Measurements from ENCODE around the gene CECR2. TPM values are rescaled to one million over a fixed set of nuclear protein-coding genes. Genes with fewer than 3 reads are reported as not detected.

CECR2 gene
- total RNA-seq, 6 experiments from 2014 or later, result not detected

DNA sequence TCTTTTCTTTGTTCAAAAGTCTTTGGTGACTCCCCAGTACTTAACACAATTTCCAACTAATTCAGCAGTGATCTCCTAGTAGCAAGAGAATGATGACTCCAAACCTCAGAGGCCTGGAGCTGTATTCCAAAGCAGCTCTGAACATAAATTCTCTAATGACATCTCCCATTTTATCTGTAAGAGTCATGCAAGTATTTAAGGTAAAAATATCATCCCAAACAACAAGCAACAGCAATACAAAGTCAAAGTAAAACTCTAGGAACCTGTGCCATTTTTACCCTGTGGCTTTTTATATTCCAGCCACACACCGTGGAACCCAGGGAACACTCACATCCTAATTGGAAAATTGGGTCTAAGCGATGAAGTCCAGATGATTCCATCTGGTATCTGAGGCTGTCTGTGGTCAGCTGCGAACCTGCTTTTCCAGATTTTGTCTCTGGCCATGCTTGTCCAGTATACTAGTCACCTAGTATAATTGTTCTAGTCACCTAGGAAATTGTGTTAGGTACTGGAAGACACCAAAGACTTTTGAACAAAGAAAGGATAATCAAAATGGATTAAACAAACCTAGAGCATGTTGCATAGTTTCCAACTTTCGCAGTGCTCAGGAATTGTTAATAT, 101.7 kb downstream of the CECR2 start:
- no peaks in the 10 kb centered on the region for H3K36me3 Mint-ChIP-seq (ENCODE audit: low read depth)
- no peaks in the 10 kb centered on the region for H3K4me1 Mint-ChIP-seq (ENCODE audit: low read depth)
- H3K27me3 Mint-ChIP-seq (ENCODE audit: insufficient read depth), result peaks cover 30% of the 10 kb centered on the region
- TF ChIP-seq, protein P1, sequence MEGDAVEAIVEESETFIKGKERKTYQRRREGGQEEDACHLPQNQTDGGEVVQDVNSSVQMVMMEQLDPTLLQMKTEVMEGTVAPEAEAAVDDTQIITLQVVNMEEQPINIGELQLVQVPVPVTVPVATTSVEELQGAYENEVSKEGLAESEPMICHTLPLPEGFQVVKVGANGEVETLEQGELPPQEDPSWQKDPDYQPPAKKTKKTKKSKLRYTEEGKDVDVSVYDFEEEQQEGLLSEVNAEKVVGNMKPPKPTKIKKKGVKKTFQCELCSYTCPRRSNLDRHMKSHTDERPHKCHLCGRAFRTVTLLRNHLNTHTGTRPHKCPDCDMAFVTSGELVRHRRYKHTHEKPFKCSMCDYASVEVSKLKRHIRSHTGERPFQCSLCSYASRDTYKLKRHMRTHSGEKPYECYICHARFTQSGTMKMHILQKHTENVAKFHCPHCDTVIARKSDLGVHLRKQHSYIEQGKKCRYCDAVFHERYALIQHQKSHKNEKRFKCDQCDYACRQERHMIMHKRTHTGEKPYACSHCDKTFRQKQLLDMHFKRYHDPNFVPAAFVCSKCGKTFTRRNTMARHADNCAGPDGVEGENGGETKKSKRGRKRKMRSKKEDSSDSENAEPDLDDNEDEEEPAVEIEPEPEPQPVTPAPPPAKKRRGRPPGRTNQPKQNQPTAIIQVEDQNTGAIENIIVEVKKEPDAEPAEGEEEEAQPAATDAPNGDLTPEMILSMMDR (IDR thresholded peaks at IDR 0.05), result no peak
- no peaks in the 10 kb centered on the region for H3K9me3 Mint-ChIP-seq
- no peak overlapping the region for H3K27ac Mint-ChIP-seq
- no peak for DNase-seq
- H3K4me3 Mint-ChIP-seq, result no peak overlapping the region

DNA sequence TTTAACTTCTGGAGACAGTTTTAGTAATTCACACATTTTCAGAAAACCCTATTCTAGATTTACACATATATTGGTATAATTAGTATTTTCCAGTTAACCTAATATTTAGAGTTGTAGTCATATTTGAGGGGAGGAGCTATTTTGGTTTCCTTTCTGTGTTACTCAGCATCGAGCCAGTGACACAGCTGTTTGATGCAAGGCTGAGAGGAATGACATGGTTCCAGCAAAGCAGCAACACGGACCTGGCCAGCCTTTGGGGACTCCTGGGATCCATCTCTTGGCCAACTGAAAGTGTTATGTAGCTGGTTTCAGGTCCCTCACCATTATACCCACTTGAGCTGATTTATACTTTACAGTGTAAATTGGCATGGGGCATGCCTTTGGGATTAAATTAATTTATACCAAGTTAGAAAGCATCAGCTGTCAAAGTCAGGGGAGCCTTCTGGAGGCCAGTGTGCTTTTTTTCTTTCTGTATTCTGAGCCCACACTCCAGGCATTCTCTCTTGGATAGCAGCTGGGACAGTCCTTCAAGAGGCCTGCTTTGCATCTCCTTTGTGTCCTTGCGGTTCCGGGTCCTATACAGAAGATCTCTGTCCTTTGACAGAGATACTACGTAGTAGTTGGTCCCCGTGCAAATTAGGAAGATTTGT, 102.8 kb downstream of the CECR2 start:
- TF ChIP-seq, protein P1 (IDR thresholded peaks at IDR 0.05), result no peak
- Mint-ChIP-seq H3K4me3 (no peak overlapping the region), H3K36me3 (ENCODE audit: low read depth) (no peaks in the 10 kb centered on the region), H3K27me3 (ENCODE audit: insufficient read depth) (peaks cover 30% of the 10 kb centered on the region), H3K4me1 (ENCODE audit: low read depth) (no peaks in the 10 kb centered on the region), H3K9me3 (no peaks in the 10 kb centered on the region), H3K27ac (no peak overlapping the region)
- DNase-seq, result no peak

DNA sequence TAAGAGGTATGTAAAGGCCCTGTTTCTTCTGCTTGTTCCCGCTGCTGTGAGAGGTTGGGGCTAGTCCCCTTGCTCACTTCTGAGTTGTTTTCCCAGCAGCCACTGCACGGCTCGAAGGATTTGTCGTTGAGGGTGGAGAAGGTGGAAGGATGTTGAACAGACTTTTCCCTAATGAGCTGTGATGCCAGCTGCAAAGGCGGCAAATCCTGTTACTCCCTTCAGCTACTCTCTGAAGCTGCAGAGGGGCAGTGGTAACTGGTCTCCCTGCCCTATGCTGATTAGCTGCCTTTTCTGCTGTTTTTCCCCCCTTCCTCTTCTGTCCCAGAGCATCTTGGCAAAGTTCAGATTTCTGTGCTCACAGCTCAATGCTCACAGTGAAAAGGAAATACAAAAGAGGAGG, 103.7 kb downstream of the CECR2 start:
- DNase-seq, result no peak
- Mint-ChIP-seq H3K36me3 (ENCODE audit: low read depth) (no peaks in the 10 kb centered on the region), H3K27me3 (ENCODE audit: insufficient read depth) (peaks cover 30% of the 10 kb centered on the region), H3K27ac (no peak overlapping the region), H3K9me3 (no peaks in the 10 kb centered on the region), H3K4me3 (no peak overlapping the region), H3K4me1 (ENCODE audit: low read depth) (no peaks in the 10 kb centered on the region)
- TF ChIP-seq, protein P1 (IDR thresholded peaks at IDR 0.05), result no peak

DNA sequence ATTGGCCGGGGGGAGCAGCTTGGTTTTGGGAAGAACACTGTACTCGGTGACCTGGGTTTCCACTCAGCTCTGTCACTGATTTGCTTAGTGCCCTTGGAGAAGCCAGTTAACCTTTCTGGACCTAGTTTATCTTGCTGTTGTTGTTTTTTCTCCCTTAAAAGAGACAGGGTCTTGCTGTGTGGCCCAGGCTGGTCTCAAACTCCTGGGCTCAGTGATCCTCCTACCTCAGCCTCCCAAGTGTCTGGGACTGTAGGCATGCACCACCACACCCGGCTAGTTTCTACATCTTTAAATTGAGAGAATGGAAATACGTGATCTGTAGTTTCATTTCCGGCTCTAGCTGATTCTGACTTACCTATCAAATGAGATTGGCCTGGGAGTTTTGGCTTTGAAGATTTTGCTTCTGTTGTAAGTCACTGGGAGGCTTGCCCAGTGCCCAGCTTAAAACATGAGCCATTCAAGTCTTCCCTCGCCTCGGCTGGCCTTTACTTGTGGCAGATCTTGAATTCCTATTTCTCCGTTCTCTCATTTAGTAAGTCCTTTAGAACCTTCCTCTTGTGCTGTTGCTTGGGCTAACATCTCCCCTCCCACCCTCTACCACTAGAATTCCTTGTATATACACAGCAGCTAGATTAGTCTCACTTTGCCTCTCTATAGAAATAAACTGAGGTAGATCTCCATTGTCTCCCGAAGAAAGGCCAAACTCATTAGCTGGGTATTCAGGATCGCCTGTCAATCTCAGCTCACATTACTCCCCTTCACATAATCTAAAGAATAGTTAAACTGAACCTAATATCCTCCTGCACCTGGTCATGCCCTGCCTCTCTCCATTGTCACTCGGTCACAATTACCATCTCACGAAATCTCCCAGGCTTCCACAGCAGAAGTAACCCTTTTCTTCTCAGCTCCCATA, 106.3 kb downstream of the CECR2 start:
- Mint-ChIP-seq H3K36me3 (ENCODE audit: low read depth) (no peaks in the 10 kb centered on the region), H3K4me3 (no peak overlapping the region), H3K27ac (no peak overlapping the region), H3K9me3 (no peaks in the 10 kb centered on the region), H3K4me1 (ENCODE audit: low read depth) (no peaks in the 10 kb centered on the region), H3K27me3 (ENCODE audit: insufficient read depth) (peaks cover 37% of the 10 kb centered on the region)
- DNase-seq, result no peak
- TF ChIP-seq, protein P1 (IDR thresholded peaks at IDR 0.05), result no peak

DNA sequence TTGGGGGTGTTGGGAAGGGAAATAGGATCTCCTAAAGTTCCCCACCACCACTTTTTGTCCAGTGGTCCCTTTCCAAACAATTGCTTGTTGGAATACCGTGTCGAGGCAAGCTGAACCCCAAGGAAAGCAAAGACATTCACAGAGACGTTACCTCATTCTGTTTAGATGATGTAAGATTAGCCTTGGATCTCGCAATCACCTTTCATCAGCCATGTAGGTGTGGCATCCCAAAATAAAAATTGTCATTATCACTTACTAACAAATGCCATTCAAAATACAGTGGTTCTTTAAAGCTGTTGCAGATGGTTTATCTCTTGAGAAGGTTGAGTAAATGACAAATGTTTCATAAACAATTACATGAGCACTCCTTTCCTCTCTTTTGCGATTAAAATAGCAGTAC, 107.6 kb downstream of the CECR2 start:
- DNase-seq, result no peak
- Mint-ChIP-seq H3K27me3 (ENCODE audit: insufficient read depth) (peaks cover 33% of the 10 kb centered on the region), H3K4me1 (ENCODE audit: low read depth) (no peaks in the 10 kb centered on the region), H3K9me3 (no peaks in the 10 kb centered on the region), H3K36me3 (ENCODE audit: low read depth) (no peaks in the 10 kb centered on the region), H3K27ac (no peak overlapping the region), H3K4me3 (no peak overlapping the region)
- TF ChIP-seq, protein P1 (IDR thresholded peaks at IDR 0.05), result no peak
